ENCODE results near the gene AP1M1. TPM values are rescaled to one million over a fixed set of nuclear protein-coding genes. Genes with fewer than 3 reads are reported as not detected.

Gene AP1M1
- total RNA-seq, 2 donors from 2014 or later, result 54.8 to 70.2 TPM

- Histone ChIP-seq H3K27me3 (no peaks in the 10 kb centered on the region), H3K27ac (no peak overlapping the region), H3K4me3 (no peak overlapping the region), H3K4me1 (no peaks in the 10 kb centered on the region), H3K9me3 (no peaks in the 10 kb centered on the region), H3K36me3 (no peaks in the 10 kb centered on the region)
- TF ChIP-seq, protein P1, sequence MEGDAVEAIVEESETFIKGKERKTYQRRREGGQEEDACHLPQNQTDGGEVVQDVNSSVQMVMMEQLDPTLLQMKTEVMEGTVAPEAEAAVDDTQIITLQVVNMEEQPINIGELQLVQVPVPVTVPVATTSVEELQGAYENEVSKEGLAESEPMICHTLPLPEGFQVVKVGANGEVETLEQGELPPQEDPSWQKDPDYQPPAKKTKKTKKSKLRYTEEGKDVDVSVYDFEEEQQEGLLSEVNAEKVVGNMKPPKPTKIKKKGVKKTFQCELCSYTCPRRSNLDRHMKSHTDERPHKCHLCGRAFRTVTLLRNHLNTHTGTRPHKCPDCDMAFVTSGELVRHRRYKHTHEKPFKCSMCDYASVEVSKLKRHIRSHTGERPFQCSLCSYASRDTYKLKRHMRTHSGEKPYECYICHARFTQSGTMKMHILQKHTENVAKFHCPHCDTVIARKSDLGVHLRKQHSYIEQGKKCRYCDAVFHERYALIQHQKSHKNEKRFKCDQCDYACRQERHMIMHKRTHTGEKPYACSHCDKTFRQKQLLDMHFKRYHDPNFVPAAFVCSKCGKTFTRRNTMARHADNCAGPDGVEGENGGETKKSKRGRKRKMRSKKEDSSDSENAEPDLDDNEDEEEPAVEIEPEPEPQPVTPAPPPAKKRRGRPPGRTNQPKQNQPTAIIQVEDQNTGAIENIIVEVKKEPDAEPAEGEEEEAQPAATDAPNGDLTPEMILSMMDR (IDR thresholded peaks at IDR 0.05), result no peak
- DNase-seq (ENCODE audit: low spot score), result no peak
Measured at GRCh38 chr19:16164222-16164890, 33.4 kb upstream of the AP1M1 start.

- Histone ChIP-seq H3K27ac (no peak overlapping the region), H3K9me3 (no peaks in the 10 kb centered on the region), H3K36me3 (no peaks in the 10 kb centered on the region), H3K27me3 (no peaks in the 10 kb centered on the region), H3K4me1 (no peaks in the 10 kb centered on the region), H3K4me3 (no peak overlapping the region)
- DNase-seq (ENCODE audit: low spot score), result no peak
- TF ChIP-seq, protein P1 (IDR thresholded peaks at IDR 0.05), result no peak
Measured at GRCh38 chr19:16166417-16166816, 31.3 kb upstream of the AP1M1 start.

DNA sequence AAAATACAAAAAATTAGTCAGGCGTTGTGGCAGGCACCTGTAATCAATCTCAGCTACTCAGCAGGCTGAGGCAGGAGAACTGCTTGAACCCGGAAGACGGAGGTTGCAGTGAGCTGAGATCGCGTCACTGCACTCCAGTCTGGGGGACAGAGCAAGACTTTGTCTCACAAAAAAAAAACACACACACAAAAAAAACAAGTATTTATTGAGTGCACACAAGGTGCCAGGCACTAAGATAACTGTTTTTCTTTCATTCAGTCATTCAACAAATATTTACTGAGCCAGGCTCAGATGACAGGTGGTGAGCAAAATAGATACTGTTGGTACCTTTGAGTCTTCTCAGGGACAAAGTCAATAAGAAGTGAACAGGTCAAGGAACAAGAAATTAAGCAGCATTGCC lies 30.7 kb upstream of the AP1M1 start:
- Histone ChIP-seq H3K27me3 (no peaks in the 10 kb centered on the region), H3K27ac (no peak overlapping the region), H3K9me3 (no peaks in the 10 kb centered on the region), H3K4me3 (no peak overlapping the region), H3K36me3 (no peaks in the 10 kb centered on the region), H3K4me1 (no peaks in the 10 kb centered on the region)
- no peak for DNase-seq (ENCODE audit: low spot score)
- TF ChIP-seq, protein P1 (IDR thresholded peaks at IDR 0.05), result no peak

DNA sequence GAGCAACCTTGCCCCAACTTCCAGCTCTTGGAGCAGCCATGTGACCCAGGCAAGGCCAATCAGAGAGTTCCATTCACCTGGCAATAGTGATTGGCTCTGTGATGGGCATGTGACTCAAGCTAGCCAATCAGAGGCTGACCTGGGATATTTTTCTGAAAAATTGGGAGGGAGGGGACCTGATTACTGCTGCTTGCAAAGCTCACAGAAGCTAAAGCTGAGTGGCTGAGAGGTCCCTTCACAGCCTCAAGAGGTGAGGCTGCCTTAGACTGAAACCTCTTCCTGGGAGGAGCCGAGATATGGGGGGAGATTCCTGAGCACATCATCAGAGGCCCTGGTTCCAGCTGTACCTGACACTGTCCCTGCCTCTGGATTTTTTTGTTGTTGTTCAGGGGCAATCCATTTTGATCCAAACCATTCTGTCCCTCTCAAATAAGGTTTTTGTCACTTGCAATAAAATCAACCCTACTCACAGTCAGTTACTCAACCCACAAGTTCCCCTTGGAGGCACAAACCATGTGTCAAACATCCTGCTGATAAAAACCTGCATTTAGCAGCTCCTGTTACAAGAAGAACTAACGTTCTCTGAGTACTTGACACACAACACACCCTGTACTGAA lies 29.1 kb upstream of the AP1M1 start:
- Histone ChIP-seq H3K27me3 (no peaks in the 10 kb centered on the region), H3K36me3 (no peaks in the 10 kb centered on the region), H3K4me3 (no peak overlapping the region), H3K27ac (no peak overlapping the region), H3K9me3 (no peaks in the 10 kb centered on the region), H3K4me1 (no peaks in the 10 kb centered on the region)
- TF ChIP-seq, protein P1 (IDR thresholded peaks at IDR 0.05), result no peak
- DNase-seq (ENCODE audit: low spot score), result no peak

DNA sequence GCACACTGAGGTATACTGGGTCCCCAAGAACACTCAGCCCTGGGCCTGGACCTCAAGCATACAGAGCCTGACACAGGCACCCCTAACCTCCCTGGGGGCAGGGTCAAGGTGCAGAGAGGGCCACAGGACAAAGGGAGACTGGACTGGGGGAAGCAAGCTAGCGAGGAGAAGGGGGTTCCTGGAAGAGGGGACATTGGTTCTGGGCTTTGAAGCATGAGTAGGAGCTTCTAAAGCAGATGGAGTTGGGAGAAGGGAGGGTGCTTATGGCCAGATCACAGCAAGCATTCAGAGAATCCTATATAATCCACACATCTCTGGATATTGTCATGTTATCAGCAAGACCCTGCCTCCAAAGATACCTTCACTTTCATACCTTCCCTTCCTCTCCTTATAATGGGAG lies 27.6 kb upstream of the AP1M1 start:
- Histone ChIP-seq H3K27ac (no peak overlapping the region), H3K4me3 (no peak overlapping the region), H3K27me3 (no peaks in the 10 kb centered on the region), H3K9me3 (peaks cover 0 to 3% of the 10 kb centered on the region in 2 donors), H3K36me3 (no peaks in the 10 kb centered on the region), H3K4me1 (no peaks in the 10 kb centered on the region)
- TF ChIP-seq, protein P1 (IDR thresholded peaks at IDR 0.05), result no peak
- no peak for DNase-seq (ENCODE audit: low spot score)

All from right atrium auricular region (tissue), 2 donors.